Endodermal cell (in vitro differentiated cells): Measurements from ENCODE around the gene STEAP1B. TPM values are rescaled to one million over a fixed set of nuclear protein-coding genes. Genes with fewer than 3 reads are reported as not detected.

Experiments used
- DNase-seq: peaks from one replicate; pipeline ENCODE4 v3.0.0-alpha.2; 2017
- H3K27ac ChIP-seq: 2 replicates; pipeline ENCODE4 v1.5.1; 2013; ENCODE audit warnings: mild to moderate bottlenecking, low read depth, low read length, moderate library complexity
- H3K27me3 ChIP-seq: 2 replicates; pipeline ENCODE4 v1.6.1; 2013; ENCODE audit warnings: mild to moderate bottlenecking, low read length, moderate library complexity; ENCODE audit not compliant: insufficient read depth, control insufficient read depth, poor library complexity, severe bottlenecking
- H3K36me3 ChIP-seq: 2 replicates; pipeline ENCODE4 v1.7.0; 2013; ENCODE audit warnings: mild to moderate bottlenecking, low read length, moderate library complexity; ENCODE audit not compliant: control insufficient read depth, insufficient read depth
- H3K4me1 ChIP-seq: one replicate; pipeline ENCODE4 v1.7.0; 2013; ENCODE audit warnings: low read length; ENCODE audit not compliant: control insufficient read depth, insufficient read depth
- H3K4me3 ChIP-seq: 2 replicates; pipeline ENCODE4 v1.5.1; 2013; ENCODE audit warnings: mild to moderate bottlenecking, low read length, moderate library complexity
- H3K9ac ChIP-seq: 2 replicates; pipeline ENCODE4 v1.6.1; 2013; ENCODE audit warnings: mild to moderate bottlenecking, low read length, moderate library complexity; ENCODE audit not compliant: poor library complexity, severe bottlenecking; ENCODE audit errors: extremely low read depth
- H3K9me3 ChIP-seq: 2 replicates; pipeline ENCODE4 v1.6.1; 2013; ENCODE audit warnings: mild to moderate bottlenecking, low read length, moderate library complexity; ENCODE audit not compliant: control insufficient read depth
- H3K27ac Mint-ChIP-seq: 2 replicates; pipeline ENCODE4 v1.8.0; 2020; ENCODE audit warnings: mixed read lengths
- H3K27me3 Mint-ChIP-seq: 2 replicates; pipeline ENCODE4 v1.8.0; 2021; ENCODE audit warnings: mild to moderate bottlenecking, mixed read lengths; ENCODE audit not compliant: insufficient read depth
- H3K36me3 Mint-ChIP-seq: 2 replicates; pipeline ENCODE4 v1.8.0; 2020; ENCODE audit warnings: low read depth, mixed read lengths
- H3K4me1 Mint-ChIP-seq: 2 replicates; pipeline ENCODE4 v1.8.0; 2020; ENCODE audit warnings: mixed read lengths
- H3K4me3 Mint-ChIP-seq: 2 replicates; pipeline ENCODE4 v1.8.0; 2020; ENCODE audit warnings: mild to moderate bottlenecking, moderate library complexity, mixed read lengths
- H3K9me3 Mint-ChIP-seq: 2 replicates; pipeline ENCODE4 v1.8.0; 2020; ENCODE audit warnings: mild to moderate bottlenecking, mixed read lengths
- CTCF ChIP-seq: fragments of 200-600 bp; sonication (generic); conservative IDR thresholded peaks from 2 replicates; pipeline ENCODE4 v1.5.0; 2021; ENCODE audit warnings: antibody characterized with exemption, mild to moderate bottlenecking
- WGBS, 2 experiments: methylation state at CpG; one replicate each; pipeline versions ENCODE4 v1.1.5 to v1.1.7; 2013; ENCODE audit warnings: missing lambda C conversion rate in 2 of 2, mixed read lengths in 1 of 2; ENCODE audit not compliant: insufficient coverage in 1 of 2, insufficient read length in 1 of 2; 5-methylcytosine and 5-hydroxymethylcytosine counted together
- total RNA-seq, 2 donors: library from RNA; stranded (reverse); fragmentation: NEBNext Ultra II Directional in 1 of 2; extraction: Animal tissue kit (Norgen Biotek cat#: 25700) in 1 of 2; gene quantifications; 2 replicates in 1 of 2; 3 replicates in 1 of 2; pipeline ENCODE4 v1.2.1, GENCODE V29; 2021

The STEAP1B gene
- total RNA-seq, 2 donors from 2014 or later, result 30.5 to 54.2 TPM

GRCh38 chr7:22417349-22417748 is 82.6 kb downstream of the STEAP1B start:
- peaks cover 11% of the 10 kb centered on the region for H3K4me1 Mint-ChIP-seq
- no peak for DNase-seq
- no peaks in the 10 kb centered on the region for H3K36me3 ChIP-seq
- peaks cover 25% of the 10 kb centered on the region for H3K36me3 Mint-ChIP-seq
- no peak overlapping the region for H3K4me3 Mint-ChIP-seq
- no peak overlapping the region for H3K9ac ChIP-seq
- H3K27ac ChIP-seq, result no peak overlapping the region
- no peak overlapping the region for H3K27ac Mint-ChIP-seq
- no peaks in the 10 kb centered on the region for H3K9me3 Mint-ChIP-seq
- WGBS, 2 experiments, result 89 to 94% methylated on average over 2 of the region's 2 CpGs
- H3K27me3 Mint-ChIP-seq, result no peaks in the 10 kb centered on the region
- no peaks in the 10 kb centered on the region for H3K9me3 ChIP-seq
- H3K4me3 ChIP-seq, result no peak overlapping the region
- TF ChIP-seq CTCF, result no peak
- H3K27me3 ChIP-seq, result no peaks in the 10 kb centered on the region
- H3K4me1 ChIP-seq, result no peaks in the 10 kb centered on the region

DNA sequence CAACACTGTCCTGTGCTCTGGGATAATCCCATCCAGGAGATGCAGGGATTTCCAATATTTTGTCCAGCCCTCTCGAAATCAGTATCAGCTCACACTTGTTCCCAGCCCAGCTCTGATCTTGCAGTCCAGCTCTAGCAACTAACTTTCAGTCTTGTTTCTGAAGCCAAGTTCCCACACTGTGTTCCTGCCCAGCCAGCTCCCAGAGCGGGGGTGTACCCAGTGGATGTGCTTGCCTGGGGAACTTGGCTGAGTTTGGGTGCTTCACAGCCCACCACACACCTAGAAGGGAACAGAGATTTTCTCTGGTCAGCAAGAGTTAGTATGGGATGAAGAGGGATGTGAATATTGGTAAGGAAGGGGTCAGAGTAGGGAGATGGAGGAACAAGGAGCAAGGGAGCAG is 85.6 kb downstream of the STEAP1B start:
- Histone ChIP-seq H3K4me1 (peaks cover 4% of the 10 kb centered on the region), H3K27me3 (no peaks in the 10 kb centered on the region), H3K4me3 (no peak overlapping the region), H3K9me3 (no peaks in the 10 kb centered on the region), H3K36me3 (no peaks in the 10 kb centered on the region), H3K9ac (no peak overlapping the region), H3K27ac (no peak overlapping the region)
- 76 to 92% methylated on average over 2 of the region's 2 CpGs for WGBS, 2 experiments
- Mint-ChIP-seq H3K27ac (no peak overlapping the region), H3K4me3 (no peak overlapping the region), H3K27me3 (no peaks in the 10 kb centered on the region), H3K4me1 (peaks cover 21% of the 10 kb centered on the region), H3K36me3 (peaks cover 14% of the 10 kb centered on the region), H3K9me3 (no peaks in the 10 kb centered on the region)
- TF ChIP-seq CTCF, result no peak
- no peak for DNase-seq

- TF ChIP-seq CTCF, result no peak
- Histone ChIP-seq H3K36me3 (no peaks in the 10 kb centered on the region), H3K4me1 (peaks cover 4% of the 10 kb centered on the region), H3K27me3 (no peaks in the 10 kb centered on the region), H3K4me3 (no peak overlapping the region), H3K27ac (no peak overlapping the region), H3K9me3 (no peaks in the 10 kb centered on the region), H3K9ac (no peak overlapping the region)
- Mint-ChIP-seq H3K27me3 (no peaks in the 10 kb centered on the region), H3K36me3 (peaks cover 4% of the 10 kb centered on the region), H3K4me1 (peaks cover 20% of the 10 kb centered on the region), H3K9me3 (no peaks in the 10 kb centered on the region), H3K4me3 (no peak overlapping the region), H3K27ac (no peak overlapping the region)
- WGBS, 2 experiments, result 95% methylated on average over 2 of the region's 2 CpGs; no CpG with 5 or more reads in 1 of the 2 experiments
- no peak for DNase-seq
These were observed 86.8 kb downstream of the STEAP1B start for GRCh38 chr7:22413211-22413610.
